GM12878 (cell line): ENCODE results near the gene VDR. TPM values are rescaled to one million over a fixed set of nuclear protein-coding genes. Genes with fewer than 3 reads are reported as not detected.
A peak's percentile ranks its signal among the peaks of the same experiment; 100 is the strongest.

Experiments
- BCL11A ChIP-seq: IDR thresholded peaks from 2 replicates; pipeline ENCODE4 v1.6.1; 2011; ENCODE audit warnings: low read depth, low read length
- EED ChIP-seq: sonication (generic); IDR thresholded peaks from 2 replicates; pipeline ENCODE4 v1.6.1; 2016; ENCODE audit warnings: antibody characterized with exemption, low read depth
- ELK1 ChIP-seq: IDR thresholded peaks from 2 replicates; pipeline ENCODE4 v1.6.1; 2012; ENCODE audit warnings: low read depth, low read length, improper control_type of control experiment
- FOS ChIP-seq: IDR thresholded peaks from 3 replicates; pipeline ENCODE4 v1.6.1; 2011; ENCODE audit warnings: borderline replicate concordance; ENCODE audit not compliant: insufficient read length; ENCODE audit errors: extremely low read depth
- MAX ChIP-seq: IDR thresholded peaks from 2 replicates; pipeline ENCODE4 v1.6.1; 2012; ENCODE audit warnings: low read depth, low read length, improper control_type of control experiment
- MTA3 ChIP-seq: IDR thresholded peaks from 2 replicates; pipeline ENCODE4 v1.6.1; 2012; ENCODE audit warnings: low read length, inconsistent platforms, borderline replicate concordance
- MXI1 ChIP-seq: fragments of 150-350 bp; IDR thresholded peaks from 2 replicates; pipeline ENCODE4 v1.6.1; 2011; ENCODE audit warnings: low read depth, mild to moderate bottlenecking, inconsistent platforms, low read length, improper control_type of control experiment
- MYB ChIP-seq: fragments of 150-350 bp; IDR thresholded peaks from 2 replicates; pipeline ENCODE4 v1.6.1; 2014; ENCODE audit warnings: mild to moderate bottlenecking, low read depth, low read length, borderline replicate concordance
- PKNOX1 ChIP-seq: fragments of 450-650 bp; IDR thresholded peaks from 2 replicates; pipeline ENCODE4 v1.6.1; 2016; ENCODE audit warnings: mild to moderate bottlenecking
- PRDM15 ChIP-seq: fragments of 450-650 bp; formaldehyde crosslinking; IDR thresholded peaks from 2 replicates; pipeline ENCODE4 v1.4.0; 2020; ENCODE audit warnings: mild to moderate bottlenecking, moderate library complexity
- REST ChIP-seq: IDR thresholded peaks from 2 replicates; pipeline ENCODE4 v1.6.1; 2012; ENCODE audit warnings: mild to moderate bottlenecking, low read depth, low read length
- SMAD1 ChIP-seq: fragments of 450-650 bp; IDR thresholded peaks from 2 replicates; pipeline ENCODE4 v1.6.1; 2018; ENCODE audit warnings: mild to moderate bottlenecking, low read depth; ENCODE audit not compliant: partially characterized antibody
- TARDBP ChIP-seq: IDR thresholded peaks from 2 replicates; pipeline ENCODE4 v1.6.1; 2016; ENCODE audit warnings: borderline replicate concordance
- TCF3 ChIP-seq: IDR thresholded peaks from 2 replicates; pipeline ENCODE4 v1.6.1; 2012; ENCODE audit warnings: low read depth, mild to moderate bottlenecking, low read length, borderline replicate concordance; ENCODE audit not compliant: insufficient read depth
- YY1 ChIP-seq: IDR thresholded peaks from 2 replicates; pipeline ENCODE4 v1.6.1; 2011; ENCODE audit warnings: low read depth, mild to moderate bottlenecking, low read length
- ZBTB33 ChIP-seq: fragments of 450-650 bp; IDR thresholded peaks from 2 replicates; pipeline ENCODE4 v1.6.1; 2017; ENCODE audit warnings: mild to moderate bottlenecking
- ZNF622 ChIP-seq: fragments of 450-650 bp; IDR thresholded peaks from 2 replicates; pipeline ENCODE4 v1.6.1; 2017; ENCODE audit warnings: mild to moderate bottlenecking, inconsistent platforms
- polyA plus RNA-seq, 11 experiments: library from polyadenylated mRNA; depleted of rRNA in 4 of 11; unstranded in 6 of 11; stranded (reverse) in 5 of 11; fragments of >200 nt; fragmentation: Nextera tagmentation in 4 of 11; fragmentation: Illumina TruSeq in 1 of 11; extraction: Ambion mirVana in 4 of 11; extraction: Trizol in 1 of 11; gene quantifications; 1 replicate in 1 of 11; 2 replicates in 10 of 11; pipeline versions ENCODE4 v1.2.1 to v1.2.3, GENCODE V29; 2011 to 2016; ENCODE audit warnings: inconsistent platforms in 2 of 11, missing spikeins in 2 of 11, low read depth in 1 of 11
- total RNA-seq, 4 experiments: library from RNA; depleted of rRNA in 3 of 4; stranded (reverse); fragments of >200 nt in 3 of 4; fragmentation: Illumina TruSeq in 1 of 4; extraction: Trizol in 1 of 4; gene quantifications; 2 replicates each; pipeline versions ENCODE4 v1.2.1 to v1.2.3, GENCODE V29; 2013 to 2021

The VDR gene
- total and polyA plus RNA-seq, 10 of the 15 experiments (the other 5 are each of a cell fraction or from before 2014, with no cell fraction given), result 0.27 to 7.9 (median 3.0) TPM

GRCh38 chr12:47882781-47883546 lies 21.8 kb downstream of the VDR start (continued):
- TF ChIP-seq PRDM15 (CRISPR knock-in tag) (no peak), BCL11A (peak; percentile 68; the same call in 1 of the 2 replicates), MYB (no peak), EED (peak; percentile 94), MXI1 (peak; percentile 49; the same call in 1 of the 2 replicates), ZNF622 (no peak), SMAD1 (no peak), TARDBP (no peak), TCF3 (peak; percentile 95), PKNOX1 (peak; percentile 39; the same call in 1 of the 2 replicates), ZBTB33 (no peak), ELK1 (no peak), MAX (no peak), YY1 (peak; percentile 21; the same call in 1 of the 2 replicates), MTA3 (peak; percentile 85; the same call in 1 of the 2 replicates), FOS (no peak), REST (no peak)
